GM06990 (cell line): ENCODE measurements around the gene ZNF185.

ENCODE experiments used
- DNase-seq: peaks from one replicate; pipeline ENCODE4 v3.0.0-alpha.2; 2011; ENCODE audit not compliant: insufficient read length; ENCODE audit errors: extremely low read depth
- H3K27me3 ChIP-seq: replicated peaks from 2 replicates; pipeline ENCODE4 v1.6.0; 2011; ENCODE audit warnings: low read length; ENCODE audit not compliant: control insufficient read depth, insufficient read depth
- H3K36me3 ChIP-seq: 2 replicates; pipeline ENCODE4 v1.5.1; 2011; ENCODE audit warnings: low read length; ENCODE audit not compliant: control insufficient read depth, insufficient read depth
- H3K4me3 ChIP-seq: replicated peaks from 2 replicates; pipeline ENCODE4 v1.5.1; 2011; ENCODE audit warnings: low read depth, mild to moderate bottlenecking, control low read depth, low read length
- TF ChIP-seq, protein P1 (sequence below): IDR thresholded peaks from 2 replicates; pipeline ENCODE4 v1.5.1; 2011; ENCODE audit warnings: low read length, control low read depth, mild to moderate bottlenecking, inconsistent platforms; ENCODE audit not compliant: insufficient read depth, poor library complexity, severe bottlenecking

The ZNF185 gene

DNA sequence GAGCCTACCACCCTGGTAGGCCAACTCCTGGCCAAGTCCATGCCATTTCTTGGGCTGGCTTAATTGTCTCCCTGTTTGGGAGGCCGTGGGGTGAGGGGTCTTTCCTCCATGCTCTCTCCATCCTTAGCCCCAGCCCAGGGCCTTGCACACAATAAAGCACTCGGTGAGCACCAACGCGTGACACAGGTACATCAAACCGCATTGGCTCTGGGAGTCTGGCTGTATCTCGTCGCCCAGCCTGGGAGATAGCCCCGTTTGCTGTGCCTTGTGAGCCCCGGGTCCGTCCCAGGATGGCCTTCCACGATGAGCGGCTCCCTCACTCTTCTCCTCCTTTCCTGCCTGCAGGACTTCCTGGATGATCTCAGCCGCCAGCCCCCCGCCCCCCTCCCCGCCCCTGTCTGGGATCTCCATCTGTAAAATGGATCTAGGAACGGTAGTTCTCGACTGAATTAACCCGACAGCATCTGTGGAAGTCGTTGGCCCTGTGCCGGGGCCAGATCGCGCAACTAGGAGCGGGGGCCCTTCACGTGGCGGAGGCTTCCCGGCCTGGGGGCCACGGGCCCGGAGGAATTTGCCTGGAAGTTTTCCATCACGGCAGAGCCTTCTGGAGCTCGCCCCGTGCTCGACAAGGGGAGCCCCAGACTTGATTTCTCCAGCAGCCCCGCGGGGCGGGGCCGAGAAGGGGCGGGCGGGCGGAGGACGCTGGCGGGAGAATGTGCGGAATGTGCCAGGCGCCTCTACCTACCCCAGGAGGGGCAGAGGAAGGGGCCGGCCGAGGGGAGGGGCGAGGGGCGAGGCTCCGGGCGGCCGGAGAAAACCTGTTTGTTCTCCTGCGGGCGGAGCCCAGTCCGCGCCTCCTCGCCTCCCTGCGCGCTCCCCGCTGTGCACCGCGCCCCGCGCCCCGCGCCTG is at the start of gene ZNF185:
Gene ZNF185 (plus strand): TSS at position 846 of the 910 bp plus-strand sequence. CDS start 16,423 bp downstream, outside the sequence.
- Histone ChIP-seq H3K27me3 (peaks cover 1% of the 10 kb centered on the region; the same call in 1 of the 2 replicates), H3K4me3 (no peak within 1 kb of the TSS), H3K36me3 (no peaks in the 10 kb centered on the region)
- TF ChIP-seq, protein P1, sequence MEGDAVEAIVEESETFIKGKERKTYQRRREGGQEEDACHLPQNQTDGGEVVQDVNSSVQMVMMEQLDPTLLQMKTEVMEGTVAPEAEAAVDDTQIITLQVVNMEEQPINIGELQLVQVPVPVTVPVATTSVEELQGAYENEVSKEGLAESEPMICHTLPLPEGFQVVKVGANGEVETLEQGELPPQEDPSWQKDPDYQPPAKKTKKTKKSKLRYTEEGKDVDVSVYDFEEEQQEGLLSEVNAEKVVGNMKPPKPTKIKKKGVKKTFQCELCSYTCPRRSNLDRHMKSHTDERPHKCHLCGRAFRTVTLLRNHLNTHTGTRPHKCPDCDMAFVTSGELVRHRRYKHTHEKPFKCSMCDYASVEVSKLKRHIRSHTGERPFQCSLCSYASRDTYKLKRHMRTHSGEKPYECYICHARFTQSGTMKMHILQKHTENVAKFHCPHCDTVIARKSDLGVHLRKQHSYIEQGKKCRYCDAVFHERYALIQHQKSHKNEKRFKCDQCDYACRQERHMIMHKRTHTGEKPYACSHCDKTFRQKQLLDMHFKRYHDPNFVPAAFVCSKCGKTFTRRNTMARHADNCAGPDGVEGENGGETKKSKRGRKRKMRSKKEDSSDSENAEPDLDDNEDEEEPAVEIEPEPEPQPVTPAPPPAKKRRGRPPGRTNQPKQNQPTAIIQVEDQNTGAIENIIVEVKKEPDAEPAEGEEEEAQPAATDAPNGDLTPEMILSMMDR = no peak
- no peak for DNase-seq

- Histone ChIP-seq H3K4me3 (no peak overlapping the region), H3K27me3 (no peaks in the 10 kb centered on the region), H3K36me3 (peaks cover 2% of the 10 kb centered on the region)
- TF ChIP-seq, protein P1 = no peak
- DNase-seq = no peak
These were observed 47.4 kb upstream of the ZNF185 start for GRCh38 chrX:152850465-152850864.

- Histone ChIP-seq H3K27me3 (no peaks in the 10 kb centered on the region), H3K36me3 (peaks cover 2% of the 10 kb centered on the region), H3K4me3 (no peak overlapping the region)
- TF ChIP-seq, protein P1 = no peak
- DNase-seq = no peak
These were observed 43.9 kb upstream of the ZNF185 start for GRCh38 chrX:152853986-152854385.

DNA sequence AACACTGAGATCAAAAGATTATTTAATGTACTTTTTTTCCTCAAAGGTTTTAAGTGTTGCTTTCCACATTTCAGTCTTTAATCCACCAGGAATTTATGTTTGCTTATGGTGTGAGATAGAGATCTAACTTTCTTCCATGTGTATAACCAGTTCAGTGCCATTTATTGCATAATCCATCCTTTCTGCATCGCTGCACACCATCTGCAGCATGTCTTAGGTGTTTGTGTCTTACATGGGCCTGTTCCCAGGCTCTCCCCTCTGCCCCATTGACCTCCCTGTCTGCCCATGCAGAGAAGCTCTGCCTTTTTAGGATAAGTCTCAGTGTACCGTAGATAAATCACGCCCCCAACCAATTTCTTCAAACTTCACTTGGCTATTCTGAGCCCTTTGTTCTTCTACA is 36.8 kb upstream of the ZNF185 start:
- peaks cover 4% of the 10 kb centered on the region for H3K36me3 ChIP-seq

DNA sequence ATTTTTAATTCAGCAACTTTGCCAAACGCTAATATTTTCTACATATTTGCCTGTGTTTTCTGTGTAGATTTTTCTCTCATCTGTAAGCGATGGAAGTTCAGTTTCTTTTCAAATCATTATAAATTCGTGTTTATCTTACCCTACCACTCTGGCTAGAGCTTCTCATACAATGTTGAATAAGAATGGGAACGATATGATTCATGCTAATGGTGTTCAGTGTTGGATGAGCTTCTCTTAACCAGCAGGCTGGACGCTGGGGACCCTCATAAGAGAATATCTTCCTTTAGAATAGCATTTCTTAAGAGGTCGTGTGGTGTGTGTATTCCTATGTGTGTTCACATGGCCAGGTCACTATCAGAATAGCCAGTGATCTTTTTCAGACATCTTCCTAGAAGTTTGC is 36.0 kb upstream of the ZNF185 start:
- Histone ChIP-seq H3K36me3 (peaks cover 4% of the 10 kb centered on the region), H3K4me3 (no peak overlapping the region), H3K27me3 (no peaks in the 10 kb centered on the region)
- no peak for DNase-seq
- TF ChIP-seq, protein P1 = no peak

More for the DNA sequence above, 36.8 kb upstream of the ZNF185 start:
- H3K27me3 ChIP-seq = no peaks in the 10 kb centered on the region
- H3K4me3 ChIP-seq = no peak overlapping the region
- TF ChIP-seq, protein P1 = no peak
- DNase-seq = no peak
